PC-3 (cell line): ENCODE data around the gene ADAMTS16.
A peak's percentile ranks its signal among the peaks of the same experiment; 100 is the strongest.

ENCODE experiments used
- EZH2phosphoT487 ChIP-seq: fragments of 300-600 bp; sonication (generic); IDR thresholded peaks from 2 replicates; pipeline ENCODE4 v1.6.1; 2018; ENCODE audit warnings: mild to moderate bottlenecking, antibody characterized with exemption, low read length, borderline replicate concordance
- TF ChIP-seq, protein P1 (sequence below): fragments of 300-600 bp; sonication (generic); conservative IDR thresholded peaks from 2 replicates; pipeline ENCODE4 v1.5.1; 2017; ENCODE audit warnings: antibody characterized with exemption, low read depth, mild to moderate bottlenecking, low read length

DNA sequence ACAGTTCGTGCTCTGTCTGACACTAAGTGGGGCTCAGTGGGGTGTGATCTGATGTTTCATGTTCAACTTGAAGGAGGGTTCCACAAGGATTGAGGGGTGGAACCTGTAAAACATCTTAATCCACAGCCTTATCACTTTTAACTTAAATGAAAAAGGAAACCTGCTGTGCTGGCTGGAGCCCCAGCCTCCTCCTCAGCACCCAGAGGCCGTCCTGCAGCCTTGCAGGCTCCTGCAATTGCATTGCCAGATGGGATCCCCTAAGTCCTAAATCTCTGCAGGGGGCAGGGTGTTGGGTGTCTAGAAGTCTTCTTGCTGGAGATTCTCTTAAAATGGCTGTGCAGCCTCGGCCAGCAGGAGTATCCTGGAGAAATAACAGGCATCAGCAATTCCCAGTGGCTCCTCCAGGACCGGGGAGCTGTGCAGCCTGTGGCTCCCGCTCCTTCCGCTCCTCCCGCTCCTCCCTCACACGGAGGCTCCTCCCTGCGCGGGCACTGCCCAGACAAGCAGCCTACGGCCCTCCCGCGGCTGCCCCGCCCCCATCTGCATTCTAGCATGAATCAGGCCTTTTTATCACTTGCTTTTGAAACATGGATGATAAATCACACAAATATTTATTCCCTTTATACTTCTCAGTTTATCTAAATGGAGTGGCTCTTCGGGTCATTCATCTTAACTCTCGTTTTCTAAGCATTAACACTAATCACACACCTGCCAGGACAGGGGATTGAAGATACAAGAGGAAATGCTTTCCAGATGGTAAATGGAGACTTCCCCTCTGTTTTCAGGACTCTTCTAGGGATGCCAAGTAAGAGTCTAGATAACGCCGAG lies 131.0 kb downstream of the ADAMTS16 start:
- TF ChIP-seq, protein P1, sequence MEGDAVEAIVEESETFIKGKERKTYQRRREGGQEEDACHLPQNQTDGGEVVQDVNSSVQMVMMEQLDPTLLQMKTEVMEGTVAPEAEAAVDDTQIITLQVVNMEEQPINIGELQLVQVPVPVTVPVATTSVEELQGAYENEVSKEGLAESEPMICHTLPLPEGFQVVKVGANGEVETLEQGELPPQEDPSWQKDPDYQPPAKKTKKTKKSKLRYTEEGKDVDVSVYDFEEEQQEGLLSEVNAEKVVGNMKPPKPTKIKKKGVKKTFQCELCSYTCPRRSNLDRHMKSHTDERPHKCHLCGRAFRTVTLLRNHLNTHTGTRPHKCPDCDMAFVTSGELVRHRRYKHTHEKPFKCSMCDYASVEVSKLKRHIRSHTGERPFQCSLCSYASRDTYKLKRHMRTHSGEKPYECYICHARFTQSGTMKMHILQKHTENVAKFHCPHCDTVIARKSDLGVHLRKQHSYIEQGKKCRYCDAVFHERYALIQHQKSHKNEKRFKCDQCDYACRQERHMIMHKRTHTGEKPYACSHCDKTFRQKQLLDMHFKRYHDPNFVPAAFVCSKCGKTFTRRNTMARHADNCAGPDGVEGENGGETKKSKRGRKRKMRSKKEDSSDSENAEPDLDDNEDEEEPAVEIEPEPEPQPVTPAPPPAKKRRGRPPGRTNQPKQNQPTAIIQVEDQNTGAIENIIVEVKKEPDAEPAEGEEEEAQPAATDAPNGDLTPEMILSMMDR = peak; percentile 14; the same call in 1 of the 2 replicates
- no peak for TF ChIP-seq EZH2phosphoT487
